HG02610 (cell line): Measurements from ENCODE around the gene CASZ1.

Experiments
- ATAC-seq: cut with Tn5 transposase; IDR thresholded peaks from one replicate; pipeline ENCODE4 v1.9.1; 2021; ENCODE audit warnings: mild to moderate bottlenecking, moderate library complexity; ENCODE audit not compliant: unreplicated experiment

The CASZ1 gene

GRCh38 chr1:10658396-10659066, 137.9 kb downstream of the CASZ1 start:
- no peak for ATAC-seq

DNA sequence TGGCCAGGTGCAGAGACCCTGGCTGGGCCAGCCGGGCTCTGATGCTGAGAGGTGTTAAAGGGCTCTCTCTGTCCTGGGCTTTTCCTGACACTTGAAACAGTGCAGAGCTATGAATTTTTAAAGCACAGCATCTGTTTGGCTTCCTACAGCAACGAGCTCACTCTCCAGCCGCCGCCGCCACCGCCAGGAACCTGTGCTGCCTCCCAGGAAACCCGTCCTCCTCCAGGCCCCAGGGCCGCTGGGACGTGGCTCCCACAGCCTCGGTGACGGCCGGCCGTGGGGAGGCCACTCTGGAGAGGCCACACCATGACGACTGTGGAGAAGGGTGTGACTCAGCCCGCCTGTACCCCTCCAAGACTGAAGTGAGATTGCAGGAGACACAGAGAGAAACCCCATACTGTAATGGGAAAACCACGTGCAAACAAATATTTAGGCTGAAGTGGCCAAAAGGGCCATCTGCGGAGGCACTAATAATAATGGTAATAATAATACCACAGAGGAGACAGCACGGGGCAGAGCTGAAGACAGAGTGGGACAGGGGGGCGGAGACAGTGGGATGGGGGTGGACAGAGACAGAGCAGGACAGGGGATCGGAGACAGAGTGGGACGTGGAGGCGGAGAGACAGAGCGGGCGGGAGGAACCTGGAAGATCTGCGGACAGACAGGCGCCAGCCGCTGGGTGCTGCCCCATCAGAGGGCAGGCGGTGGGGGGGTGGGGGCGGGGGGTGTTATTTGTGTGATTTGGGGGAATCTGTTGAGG, 139.2 kb downstream of the CASZ1 start:
- no peak for ATAC-seq

GRCh38 chr1:10656431-10656830, 140.0 kb downstream of the CASZ1 start:
- ATAC-seq: no peak

DNA sequence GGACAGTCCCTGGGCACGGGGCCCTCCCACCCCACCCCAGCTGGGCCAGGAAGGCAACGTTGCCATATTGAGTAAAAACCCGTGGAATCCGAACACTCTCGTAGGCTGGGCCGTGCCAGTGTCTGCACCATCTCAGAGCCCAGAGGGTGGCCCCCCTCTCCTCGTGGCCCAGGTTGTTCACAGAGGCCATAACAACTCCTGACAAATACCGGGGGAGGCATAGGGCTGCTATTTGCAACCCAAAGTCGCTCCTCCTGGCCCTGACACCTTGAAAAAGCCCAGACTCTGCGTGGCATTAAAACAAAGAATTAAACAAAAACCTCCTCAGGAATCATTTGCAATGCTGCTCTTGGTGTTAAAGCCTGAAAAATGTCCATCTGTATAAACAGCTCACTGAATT, 141.4 kb downstream of the CASZ1 start:
- no peak for ATAC-seq

- no peak for ATAC-seq
These were observed 142.9 kb downstream of the CASZ1 start for GRCh38 chr1:10653370-10654125.

GRCh38 chr1:10652626-10653025, 143.8 kb downstream of the CASZ1 start:
- ATAC-seq: no peak

- no peak for ATAC-seq
These were observed 144.7 kb downstream of the CASZ1 start for GRCh38 chr1:10651793-10652192.

DNA sequence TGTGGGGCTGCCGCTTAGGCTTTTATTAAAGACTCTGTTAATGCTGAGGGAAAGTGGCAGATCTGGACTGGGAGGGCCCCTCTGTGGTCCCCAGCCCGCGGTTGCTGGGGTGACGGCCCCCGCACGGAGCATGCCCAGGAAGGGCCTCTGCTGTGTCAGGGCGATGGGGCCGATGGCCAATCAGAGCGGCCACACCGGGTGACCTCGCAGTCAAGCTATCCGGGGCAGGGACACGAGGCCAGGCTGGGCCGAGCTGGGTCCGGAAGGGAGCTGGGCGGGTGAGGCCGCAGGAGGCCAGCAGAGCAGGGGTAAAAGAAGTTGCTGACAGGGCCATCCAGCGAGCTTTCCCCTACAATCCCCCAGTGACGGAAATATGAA, 145.1 kb downstream of the CASZ1 start:
- no peak for ATAC-seq

- ATAC-seq: no peak
These were observed 145.7 kb downstream of the CASZ1 start for GRCh38 chr1:10650556-10651388.

DNA sequence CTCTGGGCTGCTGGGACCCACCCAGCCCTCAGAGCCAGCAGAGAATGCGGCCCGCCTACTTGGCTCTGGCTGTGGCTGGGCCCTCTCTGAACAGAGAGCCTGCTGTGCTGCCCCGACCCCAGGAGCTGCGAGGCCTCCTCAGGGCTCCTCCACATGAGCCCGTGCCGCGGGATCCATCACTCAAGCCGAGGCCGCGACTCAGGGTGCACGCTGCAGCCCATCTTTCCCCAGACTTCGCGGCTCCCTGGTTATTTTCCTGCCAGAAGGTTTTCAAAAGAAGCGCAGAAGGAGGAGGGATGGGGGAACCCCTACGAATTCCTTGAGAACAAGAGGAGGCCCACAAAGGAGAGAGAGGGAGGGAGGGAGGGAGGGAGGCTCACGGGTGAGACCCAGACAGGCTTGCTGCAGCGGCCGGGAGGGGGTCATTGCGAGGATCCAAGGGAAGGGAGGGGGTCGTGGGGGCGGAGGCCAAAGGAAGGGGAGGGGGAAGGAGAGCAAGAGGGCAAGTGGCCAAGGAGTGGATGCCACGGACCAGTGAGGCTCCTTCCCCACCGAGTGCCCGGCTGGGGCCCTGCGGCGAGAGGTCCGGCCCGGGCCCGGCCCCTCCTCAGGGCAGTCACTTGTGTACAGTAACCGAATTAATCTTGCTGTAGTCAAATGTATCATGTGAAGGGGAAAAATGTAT, 146.8 kb downstream of the CASZ1 start:
- ATAC-seq: no peak

GRCh38 chr1:10648689-10649516, 147.5 kb downstream of the CASZ1 start:
- ATAC-seq: no peak

- ATAC-seq: no peak
These were observed 148.9 kb downstream of the CASZ1 start for GRCh38 chr1:10647414-10648170.

DNA sequence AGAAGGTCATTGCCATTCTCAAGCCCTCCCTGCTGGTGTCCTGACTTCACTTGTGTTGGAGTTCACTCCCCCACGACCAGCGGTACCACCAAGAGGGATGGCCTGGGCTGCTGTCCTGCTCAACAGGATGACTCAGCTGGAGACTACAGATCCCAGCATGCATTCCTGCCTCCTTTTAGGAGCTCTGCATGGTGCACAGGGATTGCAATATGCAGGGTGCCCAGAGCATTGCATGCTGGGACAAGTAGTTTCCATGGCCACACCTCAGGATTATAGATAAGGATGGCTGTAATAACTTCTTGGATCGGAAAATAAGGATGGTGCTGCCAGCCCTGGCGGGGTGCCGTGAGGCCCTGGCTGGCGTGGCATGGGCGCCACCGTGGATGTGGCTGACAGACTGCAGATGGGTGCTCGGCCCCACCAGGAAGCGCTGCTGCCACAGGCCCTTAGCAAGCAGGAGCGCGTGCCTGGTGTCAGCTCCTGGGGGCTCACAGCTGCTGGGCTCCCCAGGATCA, 150.0 kb downstream of the CASZ1 start:
- ATAC-seq: no peak

GRCh38 chr1:10644307-10645128, 151.9 kb downstream of the CASZ1 start:
- ATAC-seq: no peak

- ATAC-seq: no peak
These were observed 152.7 kb downstream of the CASZ1 start for GRCh38 chr1:10643607-10644306.

DNA sequence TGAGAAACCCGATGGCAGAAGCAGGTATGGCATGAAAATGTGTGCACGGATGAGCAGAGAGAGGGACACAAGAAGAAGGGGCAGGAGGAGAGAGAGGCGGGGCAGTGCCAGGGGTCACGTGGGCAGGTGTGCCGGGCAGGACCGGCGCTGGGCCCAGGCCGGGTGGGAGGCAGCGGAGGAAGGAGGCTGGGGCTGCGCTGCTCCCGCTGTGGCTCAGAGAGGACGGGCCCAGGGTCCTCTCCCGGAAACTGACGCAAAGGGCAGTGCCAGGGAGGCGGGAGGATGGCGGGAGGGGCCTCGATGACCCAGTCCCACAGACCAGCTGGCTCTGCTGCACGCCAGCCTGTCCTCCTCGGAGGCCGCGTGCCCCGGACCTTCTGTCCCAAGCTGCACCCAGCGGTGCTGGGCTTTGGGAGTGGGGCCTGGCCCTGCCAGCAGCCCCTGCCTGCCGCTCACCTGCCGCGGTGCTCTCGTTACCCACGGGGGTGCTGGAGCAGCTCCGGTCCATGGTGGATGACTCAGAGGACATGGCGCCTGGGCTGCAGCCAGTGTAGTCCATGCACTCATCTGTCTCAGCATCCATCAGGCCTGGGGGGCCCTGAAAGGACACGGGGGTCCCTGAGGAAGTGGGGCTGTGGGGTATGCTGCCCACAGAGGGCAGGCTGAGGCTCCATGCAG, 153.9 kb downstream of the CASZ1 start:
- ATAC-seq: no peak

- ATAC-seq: no peak
These were observed 154.5 kb downstream of the CASZ1 start for GRCh38 chr1:10641976-10642375.
